ENCODE results near the gene MSH5. TPM values are rescaled to one million over a fixed set of nuclear protein-coding genes. Genes with fewer than 3 reads are reported as not detected.

MSH5 gene
- total RNA-seq, 1 donor from 2014 or later: 11.2 TPM

DNA sequence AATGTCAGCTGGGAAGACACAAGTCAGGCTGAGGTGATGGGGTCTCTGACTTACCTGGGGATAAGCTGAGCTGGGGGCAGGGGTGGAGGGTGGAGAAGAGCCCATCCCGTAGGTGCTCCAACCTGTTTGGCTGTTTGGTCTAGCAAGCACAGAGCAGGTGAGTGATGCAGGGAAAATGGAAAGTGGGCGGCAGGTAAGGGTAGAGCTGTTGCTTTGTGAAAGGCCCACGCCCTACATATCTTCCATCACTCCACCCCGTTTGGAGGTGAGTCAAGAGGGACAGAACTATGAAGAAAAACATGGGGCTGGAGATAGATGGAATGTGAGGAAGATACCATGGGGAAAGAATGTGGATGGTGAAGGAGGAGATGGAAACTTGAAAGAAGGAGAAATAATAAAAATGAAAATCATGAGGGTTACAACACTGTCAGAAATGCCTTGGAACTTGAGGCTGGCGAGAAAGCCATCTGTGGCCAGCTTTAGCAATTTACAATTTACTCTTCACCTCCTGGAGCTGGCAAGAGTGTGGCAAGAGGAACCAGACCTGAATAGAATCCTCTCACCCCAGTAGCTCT, 19.5 kb upstream of the MSH5 start:
- no peak for ATAC-seq
- H3K36me3 ChIP-seq: no peaks in the 10 kb centered on the region
- TF ChIP-seq, protein P1, sequence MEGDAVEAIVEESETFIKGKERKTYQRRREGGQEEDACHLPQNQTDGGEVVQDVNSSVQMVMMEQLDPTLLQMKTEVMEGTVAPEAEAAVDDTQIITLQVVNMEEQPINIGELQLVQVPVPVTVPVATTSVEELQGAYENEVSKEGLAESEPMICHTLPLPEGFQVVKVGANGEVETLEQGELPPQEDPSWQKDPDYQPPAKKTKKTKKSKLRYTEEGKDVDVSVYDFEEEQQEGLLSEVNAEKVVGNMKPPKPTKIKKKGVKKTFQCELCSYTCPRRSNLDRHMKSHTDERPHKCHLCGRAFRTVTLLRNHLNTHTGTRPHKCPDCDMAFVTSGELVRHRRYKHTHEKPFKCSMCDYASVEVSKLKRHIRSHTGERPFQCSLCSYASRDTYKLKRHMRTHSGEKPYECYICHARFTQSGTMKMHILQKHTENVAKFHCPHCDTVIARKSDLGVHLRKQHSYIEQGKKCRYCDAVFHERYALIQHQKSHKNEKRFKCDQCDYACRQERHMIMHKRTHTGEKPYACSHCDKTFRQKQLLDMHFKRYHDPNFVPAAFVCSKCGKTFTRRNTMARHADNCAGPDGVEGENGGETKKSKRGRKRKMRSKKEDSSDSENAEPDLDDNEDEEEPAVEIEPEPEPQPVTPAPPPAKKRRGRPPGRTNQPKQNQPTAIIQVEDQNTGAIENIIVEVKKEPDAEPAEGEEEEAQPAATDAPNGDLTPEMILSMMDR (IDR thresholded peaks at IDR 0.05): no peak
- no peak overlapping the region for H3K4me3 ChIP-seq
- H3K27ac ChIP-seq: no peak overlapping the region
- H3K4me1 ChIP-seq: no peaks in the 10 kb centered on the region
- H3K27me3 ChIP-seq: no peaks in the 10 kb centered on the region
- intact Hi-C loops (cut with DNase I): no loop called here
- no peaks in the 10 kb centered on the region for H3K9me3 ChIP-seq
- no peak for DNase-seq

DNA sequence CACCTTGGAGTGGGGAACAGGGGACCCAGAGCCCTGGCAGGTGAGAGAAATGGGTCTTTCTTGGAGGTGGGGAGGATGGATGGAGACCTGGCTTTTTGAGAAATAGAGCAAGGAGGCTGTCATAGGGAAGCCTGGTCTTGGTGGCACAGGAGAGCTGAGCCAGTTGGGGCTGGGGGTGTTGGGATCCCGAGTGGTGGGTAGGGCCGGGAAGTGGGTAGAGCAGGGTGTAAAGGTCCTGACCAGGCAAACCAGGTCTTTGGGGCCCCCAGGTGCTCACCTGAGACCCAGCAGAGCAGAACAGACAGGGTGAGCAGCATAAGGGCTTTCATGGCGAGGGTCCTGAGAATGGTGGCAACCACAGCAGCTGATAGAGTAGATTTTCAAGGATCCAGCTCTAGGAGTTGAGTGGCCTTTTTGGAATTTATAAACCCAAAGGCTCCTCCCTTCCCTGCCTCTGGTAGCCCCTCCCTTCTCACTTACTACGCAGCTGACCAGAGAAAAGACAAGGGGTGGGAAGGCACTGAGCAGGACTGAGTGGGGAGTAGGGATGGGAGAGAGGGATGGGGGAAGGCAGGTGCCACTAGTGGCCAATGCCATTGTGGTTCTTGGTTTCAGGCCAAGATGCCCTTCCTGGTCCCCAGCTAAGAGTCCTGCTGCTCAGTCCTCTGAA, 18.3 kb upstream of the MSH5 start, which contains the start of gene LY6G6C:
TSS of gene LY6G6C (minus strand) at position 396 of the 670 bp plus-strand sequence. CDS start at position 329, 67 bp downstream.
- DNase-seq (no peak), ATAC-seq (no peak)
- Histone ChIP-seq H3K4me3 (no peak within 1 kb of the TSS), H3K27me3 (no peaks in the 10 kb centered on the region), H3K27ac (no peak within 1 kb of the TSS), H3K4me1 (peaks cover 9% of the 10 kb centered on the region), H3K9me3 (no peaks in the 10 kb centered on the region), H3K36me3 (no peaks in the 10 kb centered on the region)
- intact Hi-C loops (cut with DNase I): no loop called here
- TF ChIP-seq, protein P1 (IDR thresholded peaks at IDR 0.05): no peak

DNA sequence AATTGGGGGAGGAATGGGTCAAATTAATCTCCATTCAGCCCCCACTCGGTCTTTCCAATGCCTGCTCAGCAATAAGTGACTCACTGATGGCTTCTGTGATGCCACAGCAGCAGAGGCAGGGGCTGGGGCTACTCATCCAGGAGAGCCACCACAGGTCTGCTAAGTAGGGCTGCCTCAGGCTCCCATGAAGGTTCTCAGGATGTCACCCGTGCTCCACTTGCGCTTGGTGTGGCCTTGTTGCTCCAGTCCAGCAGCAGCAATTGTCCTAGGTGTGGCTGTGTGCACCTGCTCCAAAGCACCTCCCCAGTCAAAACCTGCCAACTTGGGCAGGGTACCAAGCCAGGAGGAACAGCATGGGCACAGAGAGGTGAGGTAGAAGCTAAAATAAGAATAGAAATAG, 17.6 kb upstream of the MSH5 start:
- ATAC-seq (no peak), DNase-seq (no peak)
- Histone ChIP-seq H3K36me3 (no peaks in the 10 kb centered on the region), H3K27me3 (no peaks in the 10 kb centered on the region), H3K4me3 (no peak overlapping the region), H3K4me1 (peaks cover 15% of the 10 kb centered on the region), H3K9me3 (no peaks in the 10 kb centered on the region), H3K27ac (no peak overlapping the region)
- TF ChIP-seq, protein P1 (IDR thresholded peaks at IDR 0.05): no peak
- intact Hi-C loops (cut with DNase I): no loop called here

DNA sequence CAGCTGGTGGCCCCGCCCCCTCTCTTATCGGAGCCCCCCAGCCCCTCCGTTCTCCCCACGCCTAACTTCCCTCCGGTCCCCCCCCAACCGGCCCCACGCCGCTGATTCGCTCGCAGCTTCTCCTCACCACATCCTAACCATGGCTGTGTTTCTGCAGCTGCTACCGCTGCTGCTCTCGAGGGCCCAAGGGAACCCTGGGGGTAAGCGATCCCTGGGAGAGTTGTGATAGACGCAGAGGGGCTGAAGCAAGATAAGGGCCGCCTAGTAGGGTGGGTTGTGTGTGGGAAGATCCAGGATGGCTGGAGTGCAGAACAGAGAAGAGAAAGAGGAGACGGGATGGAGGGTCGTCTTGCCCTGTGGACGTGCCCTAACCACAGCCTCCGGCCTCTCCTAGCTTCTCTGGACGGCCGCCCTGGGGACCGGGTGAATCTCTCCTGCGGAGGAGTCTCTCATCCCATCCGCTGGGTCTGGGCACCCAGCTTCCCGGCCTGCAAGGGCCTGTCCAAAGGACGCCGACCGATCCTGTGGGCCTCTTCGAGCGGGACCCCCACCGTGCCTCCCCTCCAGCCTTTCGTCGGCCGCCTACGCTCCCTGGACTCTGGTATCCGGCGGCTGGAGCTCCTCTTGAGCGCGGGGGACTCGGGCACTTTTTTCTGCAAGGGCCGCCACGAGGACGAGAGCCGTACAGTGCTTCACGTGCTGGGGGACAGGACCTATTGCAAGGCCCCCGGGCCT, 16.4 kb upstream of the MSH5 start, which contains the start of gene MPIG6B:
TSS of gene MPIG6B (plus strand) at position 129 of the 735 bp plus-strand sequence. CDS start at position 140, 11 bp downstream.
- Histone ChIP-seq H3K27me3 (no peaks in the 10 kb centered on the region), H3K4me3 (no peak within 1 kb of the TSS), H3K36me3 (no peaks in the 10 kb centered on the region), H3K27ac (no peak within 1 kb of the TSS), H3K4me1 (peaks cover 28% of the 10 kb centered on the region), H3K9me3 (no peaks in the 10 kb centered on the region)
- no peak for ATAC-seq
- DNase-seq: no peak
- intact Hi-C loops (cut with DNase I): no loop called here
- TF ChIP-seq, protein P1 (IDR thresholded peaks at IDR 0.05): no peak

DNA sequence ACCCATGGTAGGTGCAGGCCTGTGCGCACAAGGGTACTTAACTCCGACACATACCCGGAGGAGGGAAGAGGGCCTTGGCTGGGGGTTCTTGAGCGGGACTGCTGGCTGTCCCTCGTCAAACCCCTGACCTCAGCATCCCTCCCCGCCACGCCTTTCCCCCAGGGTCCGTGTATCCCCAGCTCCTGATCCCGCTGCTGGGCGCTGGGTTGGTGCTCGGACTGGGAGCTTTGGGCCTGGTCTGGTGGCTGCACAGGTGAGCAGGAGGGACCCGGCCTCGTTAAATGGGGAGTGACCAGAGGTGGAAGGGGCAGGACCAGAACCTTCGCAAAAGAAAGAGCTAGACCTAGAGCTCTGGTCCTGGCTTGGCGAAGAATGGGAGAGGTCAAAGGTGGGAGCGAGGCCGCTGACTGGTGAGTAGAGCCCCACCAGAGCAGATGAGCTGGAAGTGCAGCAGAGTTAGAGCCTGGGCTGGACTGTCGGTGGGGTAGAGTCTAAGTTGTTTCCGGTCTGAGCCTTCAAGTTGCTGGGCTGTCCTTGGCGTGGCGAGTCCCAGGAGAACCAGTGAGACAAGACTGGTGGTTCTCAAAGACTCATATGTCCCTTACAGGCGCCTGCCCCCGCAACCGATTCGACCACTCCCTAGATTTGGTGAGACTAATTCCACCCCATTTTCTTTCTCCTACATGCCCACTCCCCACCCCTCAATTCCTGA, 15.7 kb upstream of the MSH5 start:
- H3K36me3 ChIP-seq: no peaks in the 10 kb centered on the region
- no peaks in the 10 kb centered on the region for H3K27me3 ChIP-seq
- no peak overlapping the region for H3K4me3 ChIP-seq
- H3K4me1 ChIP-seq: peaks cover 33% of the 10 kb centered on the region
- DNase-seq (no peak), ATAC-seq (no peak)
- H3K27ac ChIP-seq: no peak overlapping the region
- intact Hi-C loops (cut with DNase I): no loop called here
- H3K9me3 ChIP-seq: no peaks in the 10 kb centered on the region
- TF ChIP-seq, protein P1 (IDR thresholded peaks at IDR 0.05): no peak

Measured in upper lobe of right lung (tissue), 1 donor.